Large intestine (tissue), 3 donors: ENCODE data around the gene TOGARAM2. TPM values are rescaled to one million over a fixed set of nuclear protein-coding genes. Genes with fewer than 3 reads are reported as not detected.

ENCODE experiments used
- DNase-seq, 2 donors: peaks; one replicate each; pipeline versions ENCODE4 v3.0.0 to v3.0.0-alpha.2; 2013
- H3K27ac ChIP-seq: one replicate; pipeline ENCODE4 v1.5.1; 2013; ENCODE audit warnings: low read length
- H3K27me3 ChIP-seq: 2 replicates; pipeline ENCODE4 v1.6.1; 2013; ENCODE audit warnings: low read length; ENCODE audit not compliant: control insufficient read depth, insufficient read depth
- H3K36me3 ChIP-seq: 2 replicates; pipeline ENCODE4 v1.6.1; 2013; ENCODE audit warnings: low read length; ENCODE audit not compliant: control insufficient read depth, insufficient read depth
- H3K4me1 ChIP-seq: one replicate; pipeline ENCODE4 v1.6.1; 2013; ENCODE audit warnings: low read length; ENCODE audit not compliant: control insufficient read depth, insufficient read depth
- H3K4me3 ChIP-seq: one replicate; pipeline ENCODE4 v1.5.1; 2013; ENCODE audit warnings: low read length
- H3K9me3 ChIP-seq: one replicate; pipeline ENCODE4 v1.6.1; 2013; ENCODE audit warnings: mild to moderate bottlenecking, low read depth, low read length, moderate library complexity; ENCODE audit not compliant: control insufficient read depth
- WGBS: methylation state at CpG from one replicate; pipeline ENCODE4 v1.1.5; 2013; ENCODE audit warnings: low lambda C conversion rate; ENCODE audit not compliant: insufficient coverage; 5-methylcytosine and 5-hydroxymethylcytosine counted together
- polyA plus RNA-seq: library from polyadenylated mRNA; unstranded; fragments of 120-200 nt; gene quantifications from one replicate; pipeline ENCODE4 v1.2.1, GENCODE V29; 2013

Gene TOGARAM2
- polyA plus RNA-seq, 1 donor, result 2.1 TPM

GRCh38 chr2:29053223-29053622 lies 72.1 kb downstream of the TOGARAM2 start:
- DNase-seq, result no peak
- Histone ChIP-seq H3K4me3 (no peak overlapping the region), H3K36me3 (no peaks in the 10 kb centered on the region), H3K4me1 (no peaks in the 10 kb centered on the region), H3K27me3 (no peaks in the 10 kb centered on the region), H3K9me3 (no peaks in the 10 kb centered on the region), H3K27ac (no peak overlapping the region)
- WGBS, result no CpG with 5 or more reads among the region's 7 CpGs

GRCh38 chr2:29053670-29054400 lies 72.7 kb downstream of the TOGARAM2 start:
- no peak for DNase-seq
- Histone ChIP-seq H3K4me1 (no peaks in the 10 kb centered on the region), H3K27me3 (no peaks in the 10 kb centered on the region), H3K36me3 (no peaks in the 10 kb centered on the region), H3K4me3 (no peak overlapping the region), H3K27ac (no peak overlapping the region), H3K9me3 (no peaks in the 10 kb centered on the region)
- WGBS, result no CpG with 5 or more reads among the region's 5 CpGs

- no peak overlapping the region for H3K4me3 ChIP-seq
- H3K4me1 ChIP-seq, result no peaks in the 10 kb centered on the region
- H3K27me3 ChIP-seq, result no peaks in the 10 kb centered on the region
- H3K9me3 ChIP-seq, result no peaks in the 10 kb centered on the region
- WGBS, result no CpG with 5 or more reads among the region's 7 CpGs
- H3K36me3 ChIP-seq, result no peaks in the 10 kb centered on the region
- DNase-seq, result no peak
- H3K27ac ChIP-seq, result no peak overlapping the region
These were observed 73.3 kb downstream of the TOGARAM2 start for GRCh38 chr2:29054430-29054829.

- Histone ChIP-seq H3K9me3 (no peaks in the 10 kb centered on the region), H3K27me3 (no peaks in the 10 kb centered on the region), H3K36me3 (no peaks in the 10 kb centered on the region), H3K4me1 (no peaks in the 10 kb centered on the region), H3K27ac (no peak overlapping the region), H3K4me3 (no peak overlapping the region)
- 71% methylated on average over 1 of the region's 1 CpG for whole genome bisulfite sequencing
- DNase-seq, result no peak
These were observed 74.5 kb downstream of the TOGARAM2 start for GRCh38 chr2:29055601-29056000.

GRCh38 chr2:29056452-29056851 lies 75.4 kb downstream of the TOGARAM2 start:
- no peaks in the 10 kb centered on the region for H3K36me3 ChIP-seq
- H3K27me3 ChIP-seq, result peaks cover 2% of the 10 kb centered on the region
- H3K9me3 ChIP-seq, result no peaks in the 10 kb centered on the region
- no peak for DNase-seq
- H3K27ac ChIP-seq, result no peak overlapping the region
- no peaks in the 10 kb centered on the region for H3K4me1 ChIP-seq
- H3K4me3 ChIP-seq, result no peak overlapping the region
- WGBS, result no CpG with 5 or more reads among the region's 5 CpGs

DNA sequence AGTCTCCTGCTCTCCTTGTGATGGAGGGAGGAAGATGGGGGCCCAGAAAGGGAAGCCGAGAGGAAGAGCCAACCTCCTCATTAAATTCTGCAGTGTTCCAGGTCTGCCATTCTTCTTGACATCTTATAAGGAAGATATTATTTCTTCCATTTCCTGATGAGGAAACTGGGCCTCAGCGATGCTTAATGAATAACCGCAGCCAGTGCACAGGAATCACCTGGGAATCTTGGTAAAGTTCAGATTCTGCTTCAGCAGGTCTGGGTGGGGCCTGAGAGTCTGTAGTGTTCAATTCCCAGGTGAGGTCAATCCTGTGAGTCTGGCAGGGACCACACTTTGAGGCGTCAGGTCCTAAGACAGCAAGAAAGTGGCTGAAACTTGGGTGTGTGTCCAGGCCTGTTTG lies 75.9 kb downstream of the TOGARAM2 start:
- Histone ChIP-seq H3K27ac (no peak overlapping the region), H3K36me3 (no peaks in the 10 kb centered on the region), H3K27me3 (peaks cover 2% of the 10 kb centered on the region), H3K4me1 (no peaks in the 10 kb centered on the region), H3K4me3 (no peak overlapping the region), H3K9me3 (no peaks in the 10 kb centered on the region)
- DNase-seq, result no peak
- WGBS, result no CpG with 5 or more reads among the region's 4 CpGs

GRCh38 chr2:29059624-29060023 lies 78.5 kb downstream of the TOGARAM2 start:
- 86% methylated on average over 1 of the region's 1 CpG for WGBS
- no peak for DNase-seq
- no peaks in the 10 kb centered on the region for H3K36me3 ChIP-seq
- H3K4me1 ChIP-seq, result no peaks in the 10 kb centered on the region
- H3K4me3 ChIP-seq, result no peak overlapping the region
- H3K27ac ChIP-seq, result no peak overlapping the region
- H3K27me3 ChIP-seq, result peaks cover 2% of the 10 kb centered on the region
- no peaks in the 10 kb centered on the region for H3K9me3 ChIP-seq

GRCh38 chr2:29060441-29060840 lies 79.3 kb downstream of the TOGARAM2 start:
- no peak overlapping the region for H3K4me3 ChIP-seq
- no peaks in the 10 kb centered on the region for H3K4me1 ChIP-seq
- H3K9me3 ChIP-seq, result no peaks in the 10 kb centered on the region
- no peak for DNase-seq
- WGBS, result no CpG with 5 or more reads among the region's 9 CpGs
- peaks cover 2% of the 10 kb centered on the region for H3K27me3 ChIP-seq
- H3K27ac ChIP-seq, result no peak overlapping the region
- H3K36me3 ChIP-seq, result no peaks in the 10 kb centered on the region

GRCh38 chr2:29061176-29061575 lies 80.1 kb downstream of the TOGARAM2 start:
- Histone ChIP-seq H3K4me3 (no peak overlapping the region), H3K36me3 (no peaks in the 10 kb centered on the region), H3K27ac (no peak overlapping the region), H3K27me3 (peaks cover 2% of the 10 kb centered on the region), H3K9me3 (no peaks in the 10 kb centered on the region), H3K4me1 (no peaks in the 10 kb centered on the region)
- DNase-seq, result no peak
- 0% methylated on average over 1 of the region's 6 CpGs for WGBS

- Histone ChIP-seq H3K27me3 (peaks cover 2% of the 10 kb centered on the region), H3K36me3 (no peaks in the 10 kb centered on the region), H3K27ac (no peak overlapping the region), H3K9me3 (no peaks in the 10 kb centered on the region), H3K4me3 (no peak overlapping the region), H3K4me1 (no peaks in the 10 kb centered on the region)
- no peak for DNase-seq
- WGBS, result no CpG with 5 or more reads among the region's 3 CpGs
These were observed 80.5 kb downstream of the TOGARAM2 start for GRCh38 chr2:29061616-29062015.

GRCh38 chr2:29062371-29062770 lies 81.3 kb downstream of the TOGARAM2 start:
- H3K27me3 ChIP-seq, result peaks cover 5% of the 10 kb centered on the region
- no peak overlapping the region for H3K27ac ChIP-seq
- H3K4me1 ChIP-seq, result no peaks in the 10 kb centered on the region
- no peak for DNase-seq
- no peaks in the 10 kb centered on the region for H3K9me3 ChIP-seq
- no peak overlapping the region for H3K4me3 ChIP-seq
- WGBS, result no CpG with 5 or more reads among the region's 10 CpGs
- H3K36me3 ChIP-seq, result no peaks in the 10 kb centered on the region
